ENCODE results near the gene MTHFSD.

Gene MTHFSD

DNA sequence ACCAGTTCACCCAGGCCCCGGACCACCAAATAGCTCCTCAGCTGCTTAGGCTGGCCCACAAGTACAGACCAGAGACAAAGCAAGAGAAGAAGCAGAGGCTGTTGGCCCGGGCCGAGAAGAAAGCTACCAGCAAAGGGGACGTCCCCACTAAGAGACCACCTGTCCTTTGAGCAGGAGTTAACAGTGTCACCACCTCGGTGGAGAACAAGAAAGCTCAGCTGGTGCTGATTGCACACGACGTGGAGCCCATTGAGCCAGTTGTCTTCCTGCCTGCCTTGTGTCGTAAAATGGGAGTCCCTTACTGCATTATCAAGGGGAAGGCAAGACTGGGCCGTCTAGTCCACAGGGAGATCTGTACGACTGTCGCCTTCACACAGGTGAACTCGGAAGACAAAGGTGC lies 29.3 kb downstream of the MTHFSD start:
- DNase-seq = no peak

DNA sequence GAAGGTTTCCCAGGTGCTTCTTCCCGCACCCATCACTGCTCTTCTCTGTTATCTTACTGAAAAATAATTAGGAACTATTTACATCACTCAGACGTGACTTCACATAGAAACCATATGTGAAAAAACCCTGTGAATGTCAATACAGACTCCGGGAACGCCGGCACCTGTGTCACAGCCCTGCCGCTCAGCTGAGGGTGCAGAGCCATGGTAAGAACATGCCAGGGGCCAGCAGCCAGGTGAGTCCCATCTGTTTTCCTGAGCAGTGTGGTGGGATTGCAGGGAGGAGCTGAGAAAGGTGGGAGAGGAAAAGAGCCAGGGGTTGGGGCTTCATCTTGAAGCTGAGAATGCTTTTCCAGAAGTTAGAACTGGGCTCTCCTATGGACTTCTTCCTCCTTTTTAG lies 31.0 kb downstream of the MTHFSD start:
- no peak for DNase-seq

DNA sequence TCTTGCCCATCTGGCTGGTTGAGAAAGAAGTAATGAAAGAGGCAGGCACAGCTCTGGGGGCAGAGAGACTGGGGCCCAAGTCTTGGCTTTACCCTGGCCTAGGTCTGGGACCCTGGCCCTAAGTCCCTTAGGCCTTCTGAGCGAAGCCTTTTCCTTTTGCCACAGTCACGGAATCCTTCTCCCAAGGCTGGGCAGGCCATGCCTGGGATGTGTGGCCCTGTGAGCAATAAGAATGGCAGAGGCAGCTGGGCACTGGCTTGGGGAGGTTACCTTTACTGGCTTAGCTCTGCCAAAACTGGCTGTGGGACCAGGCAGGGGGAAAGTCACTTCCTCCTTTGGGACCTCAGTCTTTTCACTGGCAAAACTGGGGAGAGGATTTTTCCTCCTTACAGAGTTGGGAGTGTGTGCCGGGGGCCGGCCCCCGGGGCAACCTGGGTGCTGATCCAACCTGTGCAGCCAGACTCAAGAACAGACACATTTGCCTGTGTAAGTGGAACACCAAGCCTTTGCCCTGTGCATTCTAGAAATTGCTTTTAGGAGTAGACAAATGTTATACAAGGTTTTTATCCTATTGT lies 31.8 kb downstream of the MTHFSD start:
- no peak for DNase-seq

DNA sequence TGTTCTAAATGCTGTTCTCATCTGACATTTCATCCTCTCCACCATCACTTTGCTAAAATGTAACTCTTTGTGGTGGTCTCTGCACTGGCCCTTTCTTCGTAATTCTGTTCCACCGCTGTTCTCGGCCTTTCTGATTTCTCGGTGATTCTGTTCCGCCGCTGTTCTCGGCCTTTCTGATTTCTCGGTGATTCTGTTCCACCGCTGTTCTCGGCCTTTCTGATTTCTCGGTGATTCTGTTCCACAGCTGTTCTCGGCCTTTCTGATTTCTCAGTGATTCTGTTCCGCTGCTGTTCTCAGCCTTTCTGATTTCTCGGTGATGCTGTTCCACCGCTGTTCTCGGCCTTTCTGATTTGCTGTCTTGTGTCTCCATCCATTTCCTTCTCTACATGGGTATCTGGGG lies 32.4 kb downstream of the MTHFSD start:
- no peak for DNase-seq

DNA sequence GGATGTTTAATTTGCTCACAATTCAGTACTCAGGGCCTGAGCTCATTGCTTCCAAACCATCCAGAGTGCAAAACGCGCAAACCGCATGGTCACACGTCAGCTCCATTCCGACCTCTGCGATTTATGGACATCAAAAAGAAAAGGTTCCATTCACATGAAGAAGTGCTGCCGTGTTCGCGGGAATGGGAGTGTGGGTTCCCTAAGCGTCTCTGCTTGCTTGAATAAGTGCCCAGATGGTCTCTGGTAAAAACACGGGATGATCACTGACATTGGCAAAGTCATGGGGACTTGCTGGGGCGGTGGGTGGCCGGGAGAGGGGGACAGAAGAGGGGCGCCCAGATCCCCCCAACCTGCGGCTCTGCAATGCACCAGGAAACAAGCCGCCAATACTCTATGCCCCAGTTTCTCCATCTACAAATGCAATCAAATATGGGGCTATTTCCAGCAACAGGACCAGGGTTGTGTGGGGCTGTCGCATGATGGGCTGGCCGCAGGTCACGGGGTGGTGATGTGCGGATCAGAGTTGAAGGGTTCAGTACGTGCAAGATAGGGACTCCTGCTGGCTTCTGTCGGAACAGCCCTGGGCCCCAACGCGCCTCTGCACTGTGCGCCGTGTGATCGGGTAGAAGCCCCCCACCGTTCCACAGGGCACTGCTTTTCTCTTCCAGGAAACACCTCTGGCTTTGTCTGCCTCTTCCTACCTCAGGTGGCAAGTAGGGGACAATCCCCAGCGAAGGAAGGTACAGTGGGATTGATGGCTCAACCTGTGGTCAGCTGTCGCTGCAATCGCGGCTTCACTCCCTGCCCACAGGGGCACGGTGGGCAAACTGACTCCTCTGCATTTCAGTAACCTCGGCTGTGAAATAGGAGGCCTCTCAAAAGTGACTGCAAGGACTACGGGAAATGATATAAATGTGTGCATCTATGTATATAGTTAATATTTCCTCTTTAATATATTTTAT lies 33.5 kb downstream of the MTHFSD start:
- DNase-seq = no peak

DNA sequence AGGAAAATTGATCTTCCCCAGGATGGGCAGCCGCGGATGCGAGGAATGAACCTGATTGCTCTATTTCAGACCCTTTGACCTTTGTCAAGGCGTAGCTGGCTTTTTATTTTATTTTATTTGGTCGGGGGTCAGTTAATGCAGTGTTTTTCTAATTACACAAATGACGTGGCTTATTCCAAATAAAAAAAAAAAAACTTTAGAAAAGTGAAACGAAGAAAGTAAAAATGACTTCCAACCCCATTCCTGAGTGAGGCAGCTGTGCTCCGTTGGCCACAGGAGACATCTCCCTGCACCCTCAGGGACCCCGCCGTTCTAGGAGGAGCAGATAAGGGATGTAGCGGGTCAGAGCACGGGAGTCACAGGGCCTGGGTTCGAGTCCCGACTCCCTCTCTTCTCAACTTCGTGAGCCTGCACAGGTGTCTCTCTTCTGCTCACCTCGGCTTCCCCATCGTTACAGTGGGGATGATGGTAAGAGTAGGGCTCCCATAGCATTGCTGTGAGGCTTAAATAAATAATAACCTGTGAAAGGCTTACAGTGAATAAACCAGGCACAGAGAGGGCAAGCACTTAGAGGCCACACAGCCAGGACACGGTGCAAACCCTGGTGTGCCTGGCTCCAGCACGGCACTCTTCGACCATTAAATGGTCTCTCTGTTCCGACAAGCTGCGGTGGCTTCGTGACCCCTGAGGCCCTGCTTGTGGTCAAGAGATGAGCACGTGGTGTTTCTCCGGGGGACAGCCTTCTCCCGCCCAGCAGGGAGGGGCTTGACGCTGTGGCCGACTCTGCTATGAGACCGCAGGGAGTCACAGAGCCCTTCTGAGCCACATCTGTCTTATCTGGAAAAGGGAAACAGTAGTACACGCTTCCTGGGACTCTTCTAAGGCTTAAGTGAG lies 34.5 kb downstream of the MTHFSD start:
- no peak for DNase-seq

DNA sequence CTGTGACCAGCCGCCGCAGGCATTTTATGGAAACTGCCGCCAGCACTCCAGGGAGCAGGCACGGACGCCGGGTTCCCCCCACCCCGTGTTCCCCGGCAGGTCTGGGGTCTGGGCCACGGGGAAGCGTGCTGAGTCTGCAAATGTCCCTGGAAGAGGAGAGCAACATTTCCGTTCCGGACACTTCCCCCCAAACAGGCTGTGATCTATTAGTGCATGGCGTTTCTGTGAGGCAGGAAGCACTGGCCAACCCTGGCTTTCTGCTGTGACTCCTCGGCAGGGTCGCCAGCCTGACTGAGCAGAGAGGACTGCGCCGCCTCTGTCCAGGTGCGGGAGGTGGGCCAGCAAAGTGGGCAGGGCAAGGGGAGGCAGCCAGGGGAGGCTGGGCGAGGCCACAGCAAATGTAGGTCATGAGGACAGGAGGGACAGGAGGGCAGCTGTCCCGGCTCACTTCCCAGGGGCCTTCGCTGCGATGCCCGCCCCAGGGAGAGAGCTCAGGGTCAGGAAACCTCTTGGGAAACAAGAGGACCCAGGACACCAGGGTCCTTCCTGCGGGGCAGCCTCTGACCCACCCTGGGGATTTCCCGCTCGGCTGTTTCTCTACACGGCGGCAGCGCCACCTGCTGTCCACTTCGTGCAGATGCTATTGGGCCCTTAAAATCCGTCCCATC lies 35.3 kb downstream of the MTHFSD start:
- peak; percentile 39 for DNase-seq

DNA sequence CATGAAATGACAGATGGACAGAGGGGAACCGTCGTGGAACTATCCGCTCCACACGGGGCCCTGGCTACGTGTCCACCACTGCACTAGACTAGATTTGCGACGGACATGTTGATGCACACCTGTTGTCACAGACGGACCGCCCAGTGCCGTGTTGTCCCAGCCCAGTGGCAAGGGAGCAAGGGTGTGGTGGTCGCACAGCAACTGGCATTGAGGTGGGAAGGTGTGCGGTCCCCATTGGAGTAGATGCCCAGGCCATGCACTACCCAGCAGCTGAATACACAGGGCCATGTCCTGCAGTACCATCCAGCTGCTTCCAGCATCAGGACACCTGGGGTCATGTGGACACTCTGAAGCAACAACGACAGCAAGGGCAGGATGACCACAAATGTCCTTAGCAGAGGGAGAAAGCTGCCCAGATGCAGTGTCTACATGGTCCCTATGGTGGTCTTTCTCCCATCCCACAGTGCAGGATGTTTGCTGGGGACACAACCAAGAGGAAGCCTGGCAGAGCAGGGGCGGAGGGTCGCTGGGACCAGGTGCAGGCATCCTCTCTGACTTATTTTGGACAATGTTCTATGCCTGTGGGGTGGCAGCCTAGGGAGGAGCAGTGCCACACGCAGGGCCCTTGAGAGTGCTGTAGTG lies 35.9 kb downstream of the MTHFSD start:
- no peak for DNase-seq

DNA sequence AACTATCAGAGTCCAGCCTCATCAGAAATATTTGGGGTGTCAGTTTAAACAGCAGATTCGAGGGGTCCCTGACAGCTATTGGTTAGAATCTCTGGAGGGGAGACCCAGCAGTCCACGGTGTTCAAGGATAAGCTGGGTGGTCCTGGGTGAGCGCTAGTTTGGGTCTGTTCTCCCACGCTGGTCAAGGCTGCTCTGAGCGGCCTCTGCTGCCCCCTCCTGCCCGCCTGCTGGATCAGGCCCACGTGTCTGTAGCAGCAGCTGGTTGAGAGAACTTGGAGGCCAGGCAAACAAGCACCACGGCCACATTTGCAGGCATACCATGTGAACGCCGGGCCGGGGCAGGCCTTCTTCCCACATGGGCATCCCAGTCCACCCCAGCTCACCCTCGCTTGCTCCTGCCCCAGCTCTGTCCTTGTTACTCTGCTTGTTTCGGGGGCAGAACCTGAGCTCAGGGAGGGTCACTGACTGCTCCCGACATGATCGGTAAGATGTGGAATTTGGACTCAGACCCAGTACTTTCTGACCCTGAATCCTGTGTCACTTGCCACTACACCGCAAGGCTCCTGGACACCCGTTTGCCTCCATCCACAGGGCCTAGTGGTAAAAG lies 37.3 kb downstream of the MTHFSD start:
- DNase-seq = no peak

DNA sequence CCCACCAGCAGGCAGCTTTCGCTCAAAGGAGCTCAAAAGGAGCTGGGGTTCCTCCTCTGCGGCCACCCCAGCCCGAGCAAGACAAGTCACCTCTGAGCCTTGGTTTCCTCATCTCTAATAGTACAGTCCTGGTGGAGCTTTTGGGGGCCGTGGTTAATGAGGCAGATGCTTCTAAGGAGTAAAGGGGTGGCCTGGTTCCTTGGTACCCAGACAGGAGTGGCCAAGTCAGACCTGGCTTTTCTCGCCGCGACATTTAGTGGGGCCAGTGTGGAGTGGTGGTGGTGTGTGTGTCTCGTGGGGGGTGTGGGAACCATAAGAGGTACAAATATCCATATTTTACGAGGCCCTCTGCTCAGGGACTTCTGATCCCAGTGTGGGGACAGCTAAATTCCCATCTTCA lies 38.0 kb downstream of the MTHFSD start:
- DNase-seq = no peak

DNA sequence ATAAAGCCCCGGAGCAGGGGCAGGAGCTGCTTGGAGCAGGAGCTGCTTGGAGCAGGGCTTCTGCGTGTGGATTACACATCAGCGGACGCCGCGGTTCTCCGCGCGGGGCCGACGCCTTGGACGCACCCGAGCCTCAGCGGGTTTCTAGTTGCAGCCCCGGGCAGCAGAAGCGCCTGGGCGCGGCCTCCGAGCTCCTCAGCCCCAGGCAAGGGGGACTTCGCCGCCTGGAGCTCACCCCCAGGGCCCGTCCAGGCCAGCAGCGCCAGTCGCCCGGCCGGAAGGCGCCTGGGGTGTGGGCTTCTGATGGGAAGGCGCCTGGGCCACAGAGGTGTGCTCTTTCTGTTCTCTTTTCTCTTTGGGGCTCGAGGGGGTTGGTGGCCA lies 38.4 kb downstream of the MTHFSD start:
- DNase-seq = no peak

DNA sequence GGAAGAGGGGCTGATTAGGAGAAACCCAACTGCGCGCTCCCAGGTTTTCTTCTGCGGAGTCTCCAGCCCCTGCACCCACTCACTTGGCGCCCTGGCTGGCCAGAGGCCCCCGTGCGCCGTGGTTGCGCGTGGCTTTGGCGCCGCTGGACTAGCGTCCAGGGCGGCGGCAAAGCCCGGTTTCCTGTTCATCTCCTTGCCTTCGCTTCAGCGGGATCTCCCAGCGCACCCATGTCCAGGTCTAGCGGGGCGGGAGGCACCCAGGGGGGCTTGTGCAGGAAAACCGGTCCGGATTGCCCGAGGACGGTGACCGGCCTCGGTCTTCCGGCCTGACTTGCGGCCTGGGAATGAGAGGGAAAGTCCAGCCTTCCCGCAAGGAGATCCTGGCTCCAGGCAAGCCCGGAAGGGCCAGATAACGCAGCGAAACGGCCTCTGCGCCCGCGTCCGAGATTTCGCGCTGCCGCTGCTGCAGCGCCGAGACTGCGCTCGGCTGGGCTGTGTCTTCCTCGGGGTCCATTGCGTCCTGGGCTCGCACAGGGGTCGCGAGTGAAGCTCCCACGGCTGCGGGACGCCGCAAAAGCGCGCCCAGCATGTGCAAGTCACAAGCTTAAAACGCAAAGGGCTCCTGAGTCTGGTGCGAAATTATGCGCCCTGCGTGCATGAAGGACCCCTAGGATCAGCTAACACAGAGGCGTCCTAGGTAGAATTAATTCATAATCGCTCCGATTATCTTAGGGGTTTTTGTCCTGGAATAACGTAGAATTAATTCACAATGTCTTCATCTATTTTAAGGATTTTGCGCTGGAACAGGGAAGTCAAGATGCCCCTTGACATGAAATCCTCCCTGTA lies 39.0 kb downstream of the MTHFSD start:
- no peak for DNase-seq

DNA sequence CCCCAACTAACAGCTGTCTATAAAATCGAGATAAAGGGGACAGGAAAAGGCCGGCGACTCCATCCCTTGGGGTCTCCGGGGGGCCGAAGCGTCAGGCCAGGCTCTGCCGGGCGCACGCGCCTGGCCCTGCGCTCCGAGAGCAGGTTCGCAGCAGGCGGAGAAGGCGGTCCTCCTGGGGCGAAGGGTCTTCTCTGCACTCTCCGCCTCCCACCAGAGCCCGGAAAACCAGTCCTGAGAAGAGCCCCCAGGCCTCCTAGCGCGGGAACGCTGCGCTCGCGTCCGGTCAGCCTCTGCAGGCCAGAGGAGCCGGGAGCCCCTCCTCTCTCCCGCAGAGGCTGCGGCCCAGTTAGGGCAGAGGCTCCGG lies 39.6 kb downstream of the MTHFSD start:
- no peak for DNase-seq

DNA sequence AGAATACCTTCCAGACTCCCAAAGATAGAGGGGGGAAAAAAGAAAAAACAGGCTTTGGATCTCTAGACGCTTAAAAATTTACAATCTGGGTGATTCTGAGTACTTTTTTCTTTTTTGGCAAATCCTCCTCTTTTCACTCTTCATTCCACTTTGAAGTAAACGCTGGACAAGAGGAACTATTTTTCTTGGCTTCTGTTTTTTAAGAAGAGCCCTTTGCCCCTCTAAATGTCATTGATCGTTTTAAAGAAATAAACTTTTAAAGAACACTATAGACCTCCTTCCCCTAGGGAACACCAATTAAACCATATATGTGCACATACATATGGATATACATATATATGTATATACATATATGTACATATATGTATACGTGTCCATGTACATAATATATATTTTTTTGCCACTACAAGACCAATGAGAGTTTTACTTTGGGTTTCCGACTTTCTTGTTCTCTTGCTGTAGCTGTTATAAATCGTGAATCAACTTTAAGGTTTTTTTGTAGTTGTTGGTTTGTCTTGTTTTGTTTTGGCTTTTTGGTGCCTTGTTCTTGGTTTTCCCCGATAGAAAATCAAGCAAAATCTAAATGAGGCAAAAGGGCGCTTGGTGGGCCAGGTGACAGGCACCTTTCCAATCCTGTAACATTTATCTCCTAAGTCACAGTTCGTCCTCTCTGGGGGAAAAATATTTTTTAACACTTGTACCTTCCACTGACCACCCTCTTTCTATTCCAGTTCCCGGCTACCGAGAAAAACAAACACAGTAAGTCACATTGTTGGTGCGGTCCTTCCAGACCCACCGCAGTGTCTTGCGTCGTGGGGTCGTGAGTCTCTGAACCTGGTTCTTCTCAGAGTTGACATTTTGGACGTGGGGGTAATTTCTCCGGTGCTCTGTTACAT lies 40.3 kb downstream of the MTHFSD start:
- no peak for DNase-seq

DNA sequence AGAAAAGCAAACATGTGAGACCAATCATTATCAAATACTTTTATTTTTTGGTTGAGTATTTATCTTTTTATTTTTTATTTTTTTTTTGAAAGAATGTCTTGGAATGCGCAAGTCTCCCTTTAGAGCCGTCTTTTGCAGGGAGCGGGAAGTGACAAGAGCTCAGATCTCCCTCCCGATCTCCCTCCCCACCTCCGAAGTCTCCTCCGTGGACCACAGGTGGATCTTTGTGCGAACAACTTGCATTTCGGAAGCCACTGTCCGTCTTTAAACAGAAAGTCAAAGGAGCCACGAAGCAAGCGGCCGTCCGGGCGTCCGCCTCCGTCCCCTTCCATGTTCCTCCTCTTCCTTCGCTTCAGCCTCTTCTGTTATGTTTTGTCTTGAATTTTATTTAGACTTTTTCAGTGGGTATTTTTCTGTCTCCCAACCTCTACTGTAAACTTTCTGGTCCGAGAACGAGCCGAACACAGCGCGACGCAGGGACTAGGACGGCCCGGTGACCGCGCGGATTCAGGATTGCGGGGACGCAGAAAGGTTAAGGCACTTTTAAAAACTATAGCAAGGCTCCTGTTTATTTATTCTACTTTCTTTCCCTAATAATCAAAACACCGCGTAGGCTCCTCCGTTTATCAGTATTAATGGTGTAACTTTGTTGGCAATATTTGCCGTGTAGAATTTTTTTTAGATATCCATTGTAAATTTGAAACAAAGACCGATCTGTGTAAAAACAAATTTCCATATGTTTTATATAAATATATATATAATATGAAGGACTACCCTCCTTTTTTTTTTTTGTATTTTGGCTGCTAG lies 41.4 kb downstream of the MTHFSD start:
- no peak for DNase-seq

DNA sequence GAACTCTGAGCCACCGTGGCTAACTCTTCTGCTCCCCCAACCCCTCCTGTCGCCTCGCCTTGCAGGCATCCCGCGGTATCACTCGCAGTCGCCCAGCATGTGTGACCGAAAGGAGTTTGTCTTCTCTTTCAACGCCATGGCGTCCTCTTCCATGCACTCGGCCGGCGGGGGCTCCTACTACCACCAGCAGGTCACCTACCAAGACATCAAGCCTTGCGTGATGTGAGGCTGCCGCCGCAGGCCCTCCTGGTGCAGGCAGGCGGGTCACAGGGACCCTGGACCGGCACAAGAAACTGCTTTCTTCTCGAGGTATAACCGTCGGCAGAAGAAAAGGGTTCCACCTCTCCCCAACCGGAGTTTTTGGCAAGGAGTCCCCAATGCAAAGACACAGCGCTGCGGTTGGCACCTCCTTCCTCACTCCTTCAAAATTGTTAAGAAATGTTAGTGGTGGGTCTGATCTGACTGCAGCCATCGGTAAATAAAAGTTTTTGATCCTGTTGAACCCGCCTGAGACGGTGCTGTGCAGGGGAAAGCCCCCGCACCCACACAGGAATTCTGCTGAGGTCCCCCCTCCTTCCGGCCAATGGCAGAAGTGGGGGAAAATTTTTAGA lies 42.1 kb downstream of the MTHFSD start:
- DNase-seq = no peak

DNA sequence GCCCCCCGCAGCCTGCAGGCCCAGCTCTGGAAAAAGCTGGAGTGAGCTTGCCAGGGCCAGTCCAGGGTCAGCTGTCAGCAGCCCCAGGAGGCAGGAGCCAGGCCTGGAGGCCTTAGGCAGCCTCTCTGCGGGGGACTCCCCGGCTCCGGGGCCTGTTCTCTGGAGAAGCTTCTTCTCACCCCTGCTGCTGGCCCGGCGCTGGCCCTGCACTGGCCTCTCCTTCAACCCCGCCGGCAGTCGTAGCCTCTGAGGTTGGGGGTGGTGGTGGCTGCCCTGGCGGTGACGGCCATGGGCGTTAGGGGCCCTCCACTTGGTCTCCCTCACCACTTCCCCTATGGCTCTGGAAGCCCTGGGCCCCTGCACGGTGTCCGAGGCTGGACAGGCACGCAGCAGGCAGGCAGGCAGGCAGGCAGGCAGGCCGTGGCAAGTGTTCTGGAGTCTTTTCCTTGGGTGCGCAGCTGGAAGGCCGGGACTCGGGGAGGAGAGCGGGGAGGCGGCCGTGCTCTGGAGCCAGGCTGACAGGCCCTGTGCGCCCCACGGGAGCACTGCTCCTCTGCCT lies 42.7 kb downstream of the MTHFSD start:
- DNase-seq = no peak

All from activated CD4-positive, alpha-beta T cell treated with anti-CD3 and anti-CD28 coated beads for 1 hour (primary cell).